NT2/D1 (cell line): ENCODE measurements around the gene CLEC18C.

Source experiments
- SUZ12 ChIP-seq: IDR thresholded peaks from 2 replicates; pipeline ENCODE4 v1.6.1; 2011; ENCODE audit not compliant: insufficient read length, insufficient read depth; ENCODE audit errors: extremely low read depth
- YY1 ChIP-seq: IDR thresholded peaks from 2 replicates; pipeline ENCODE4 v1.6.1; 2011; ENCODE audit not compliant: insufficient read length, insufficient read depth
- ZNF274 ChIP-seq: IDR thresholded peaks from 2 replicates; pipeline ENCODE4 v1.6.1; 2011; ENCODE audit warnings: mild to moderate bottlenecking, low read depth, low read length

DNA sequence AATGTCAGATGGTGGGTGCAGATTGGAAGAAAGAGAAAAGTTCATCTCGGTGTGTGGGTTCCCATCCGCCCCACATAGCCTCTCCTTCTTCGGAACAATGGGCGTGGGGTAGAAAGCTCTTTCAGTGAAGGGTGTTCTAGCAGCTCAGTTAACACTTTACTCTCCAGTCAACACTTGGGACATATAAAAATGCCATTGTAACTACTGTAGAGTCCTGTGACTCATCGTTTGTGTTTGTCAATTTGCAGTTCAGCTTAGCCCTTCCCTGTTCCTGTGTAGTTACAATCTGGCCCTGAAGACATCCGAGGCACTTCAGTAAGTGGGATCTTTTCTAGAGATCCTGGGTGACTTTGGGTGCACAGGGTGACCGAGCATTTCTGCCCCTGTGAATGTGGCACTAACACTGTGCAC lies 11.5 kb upstream of the CLEC18C start:
- TF ChIP-seq YY1 (no peak), ZNF274 (no peak), SUZ12 (no peak)
